GM19351 (cell line): ENCODE data around the gene ACSS3.
"Not testable (repeated sequence)": the region's sequence is repeated elsewhere in the genome, so short reads cannot be mapped to it uniquely, and the experiment has no call there.

Experiments used
- ATAC-seq: cut with Tn5 transposase; IDR thresholded peaks from one replicate; pipeline ENCODE4 v1.9.1; 2021; ENCODE audit warnings: mild to moderate bottlenecking, moderate library complexity; ENCODE audit not compliant: unreplicated experiment

The ACSS3 gene

DNA sequence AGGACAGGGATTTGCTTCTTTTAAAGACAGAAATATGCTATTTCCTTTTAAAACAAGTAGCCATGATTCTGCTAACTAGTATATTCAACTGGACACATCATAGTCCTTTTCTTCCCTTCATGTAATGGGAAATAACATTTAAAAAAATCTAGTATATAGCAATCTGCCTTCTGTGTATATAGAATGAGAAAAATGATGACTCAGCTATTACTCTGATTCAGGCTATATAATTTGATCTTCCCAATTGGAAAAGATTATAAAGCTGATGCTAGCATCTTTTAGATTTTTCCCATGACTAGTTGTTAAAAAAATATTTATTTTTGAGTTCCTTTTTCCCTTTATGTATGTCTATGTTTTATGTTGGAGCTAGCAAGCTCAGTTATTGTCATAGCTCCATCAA is 86.9 kb downstream of the ACSS3 start:
- no peak for ATAC-seq

DNA sequence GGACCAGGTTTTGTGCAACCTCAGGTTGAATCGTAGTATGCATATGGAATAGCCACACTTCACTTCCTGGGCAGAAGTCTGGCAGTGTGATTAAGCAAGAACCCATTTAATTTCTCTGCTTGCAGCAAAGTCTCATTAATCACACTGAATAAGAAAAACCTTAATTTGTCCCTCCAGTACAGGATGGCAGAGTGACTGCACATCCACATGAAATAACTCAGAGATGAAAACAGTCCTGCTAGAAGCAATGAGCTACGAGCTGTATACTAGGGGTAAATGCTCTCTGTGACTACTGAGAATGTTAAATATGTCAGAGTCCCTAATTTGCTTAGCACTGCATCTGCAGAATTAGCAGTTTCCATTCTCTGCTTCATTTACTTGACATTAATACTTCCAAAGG is 88.9 kb downstream of the ACSS3 start:
- no peak for ATAC-seq

DNA sequence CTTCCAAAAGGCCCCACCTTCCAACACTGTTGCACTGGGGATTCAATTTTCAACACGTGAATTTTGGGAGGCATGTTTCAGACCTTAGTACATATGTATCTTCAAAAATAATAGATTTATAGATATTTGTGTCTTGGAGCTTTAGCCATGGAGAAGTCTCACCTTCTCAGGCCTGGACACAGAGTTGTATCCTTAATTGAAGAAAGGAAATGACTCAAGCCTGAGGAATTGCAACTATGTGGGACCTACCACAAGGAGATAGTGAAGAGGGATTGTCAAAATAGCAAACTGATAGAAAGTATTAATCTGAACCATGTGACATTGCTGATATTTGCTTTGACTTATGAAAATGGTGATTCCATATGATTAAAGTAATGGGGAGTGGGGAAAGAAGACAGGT is 89.8 kb downstream of the ACSS3 start:
- ATAC-seq = no peak

DNA sequence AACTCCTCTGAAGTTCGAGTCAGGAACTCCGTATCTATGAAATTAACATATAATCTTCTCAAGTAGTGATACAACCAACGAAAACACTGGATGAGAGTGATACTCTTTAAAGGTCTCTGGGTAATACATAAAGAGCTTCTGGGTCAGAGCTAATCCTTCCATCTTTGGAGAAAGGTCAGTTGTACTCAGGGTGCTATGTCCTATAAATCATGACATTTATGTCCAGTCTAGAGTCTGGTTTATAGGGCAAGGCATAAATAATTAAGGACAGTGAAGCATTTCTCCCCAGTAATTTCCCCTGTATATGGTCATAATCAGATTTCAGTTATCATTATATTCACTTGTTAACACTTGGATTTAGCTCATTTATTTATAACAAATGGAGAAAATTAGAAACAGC is 90.6 kb downstream of the ACSS3 start:
- no peak for ATAC-seq

GRCh38 chr12:81170072-81170471 is 92.2 kb downstream of the ACSS3 start:
- ATAC-seq = no peak

GRCh38 chr12:81172851-81173250 is 95.0 kb downstream of the ACSS3 start:
- no peak for ATAC-seq

GRCh38 chr12:81174664-81175063 is 96.8 kb downstream of the ACSS3 start:
- no peak for ATAC-seq

GRCh38 chr12:81176796-81177195 is 98.9 kb downstream of the ACSS3 start:
- ATAC-seq = no peak

DNA sequence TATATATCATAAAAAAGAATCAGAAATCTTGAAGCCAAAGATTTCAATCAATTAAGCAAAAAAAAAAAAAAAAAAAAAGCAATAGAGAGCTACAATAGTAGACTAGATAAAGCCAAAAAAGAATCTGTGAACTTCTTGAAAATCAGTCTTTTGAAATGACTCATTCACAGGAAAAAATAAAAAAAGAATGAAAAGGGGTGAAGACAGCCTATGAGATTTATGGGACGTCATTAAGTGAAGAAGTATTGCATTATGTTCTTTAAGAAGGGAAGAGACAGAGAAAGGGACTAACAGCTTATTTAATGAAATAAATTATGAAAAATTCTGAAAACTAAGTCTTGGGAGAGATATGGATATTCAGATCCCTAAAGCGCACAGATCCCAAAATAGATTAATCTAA is 103.8 kb downstream of the ACSS3 start:
- ATAC-seq = no peak

- no peak for ATAC-seq
These were observed 109.8 kb downstream of the ACSS3 start for GRCh38 chr12:81187686-81188085.

- ATAC-seq = no peak
These were observed 118.7 kb downstream of the ACSS3 start for GRCh38 chr12:81196595-81196994.

- not testable (repeated sequence) for ATAC-seq
These were observed 122.7 kb downstream of the ACSS3 start for GRCh38 chr12:81200561-81200960.

- ATAC-seq = no peak
These were observed 125.9 kb downstream of the ACSS3 start for GRCh38 chr12:81203671-81204204.

DNA sequence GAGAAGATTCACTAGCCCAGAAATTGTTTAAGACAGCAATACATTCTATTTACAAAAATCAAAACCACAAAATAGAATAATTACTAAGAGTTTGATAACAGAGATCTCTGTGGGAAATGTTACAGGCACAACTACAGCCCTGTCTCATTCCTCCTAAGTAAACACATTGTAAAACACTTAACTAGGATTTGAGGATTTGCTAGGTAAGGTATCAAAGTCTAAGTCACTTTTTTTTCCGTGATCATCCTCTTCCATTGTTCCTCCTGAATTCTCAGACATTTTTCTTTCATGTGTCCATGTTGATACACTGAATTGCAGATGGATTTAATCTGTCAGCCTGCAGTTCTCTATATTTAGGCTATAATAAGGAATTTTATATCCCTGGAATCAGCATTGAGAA is 127.5 kb downstream of the ACSS3 start:
- no peak for ATAC-seq

- ATAC-seq = no peak
These were observed 128.6 kb downstream of the ACSS3 start for GRCh38 chr12:81206429-81206828.

DNA sequence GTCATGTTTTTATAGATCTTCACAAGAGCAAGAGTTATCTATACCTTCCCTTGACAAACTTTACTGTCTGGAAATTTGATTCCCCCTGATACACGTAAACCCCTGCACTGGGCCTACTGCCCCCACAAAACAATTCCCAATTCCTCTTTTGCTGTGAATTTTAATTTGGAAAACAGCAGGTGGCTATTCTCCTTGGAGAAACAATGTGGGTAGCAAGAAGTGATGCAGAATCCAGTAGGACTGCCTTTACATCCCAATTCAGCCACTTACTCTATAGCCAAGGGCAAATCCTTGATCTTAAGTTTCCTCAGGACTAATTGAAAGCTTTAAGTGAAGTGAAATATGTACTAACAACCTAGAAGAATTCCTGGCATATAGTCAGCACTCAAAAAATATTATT is 129.3 kb downstream of the ACSS3 start:
- no peak for ATAC-seq

GRCh38 chr12:81207664-81208063 is 129.8 kb downstream of the ACSS3 start:
- no peak for ATAC-seq

DNA sequence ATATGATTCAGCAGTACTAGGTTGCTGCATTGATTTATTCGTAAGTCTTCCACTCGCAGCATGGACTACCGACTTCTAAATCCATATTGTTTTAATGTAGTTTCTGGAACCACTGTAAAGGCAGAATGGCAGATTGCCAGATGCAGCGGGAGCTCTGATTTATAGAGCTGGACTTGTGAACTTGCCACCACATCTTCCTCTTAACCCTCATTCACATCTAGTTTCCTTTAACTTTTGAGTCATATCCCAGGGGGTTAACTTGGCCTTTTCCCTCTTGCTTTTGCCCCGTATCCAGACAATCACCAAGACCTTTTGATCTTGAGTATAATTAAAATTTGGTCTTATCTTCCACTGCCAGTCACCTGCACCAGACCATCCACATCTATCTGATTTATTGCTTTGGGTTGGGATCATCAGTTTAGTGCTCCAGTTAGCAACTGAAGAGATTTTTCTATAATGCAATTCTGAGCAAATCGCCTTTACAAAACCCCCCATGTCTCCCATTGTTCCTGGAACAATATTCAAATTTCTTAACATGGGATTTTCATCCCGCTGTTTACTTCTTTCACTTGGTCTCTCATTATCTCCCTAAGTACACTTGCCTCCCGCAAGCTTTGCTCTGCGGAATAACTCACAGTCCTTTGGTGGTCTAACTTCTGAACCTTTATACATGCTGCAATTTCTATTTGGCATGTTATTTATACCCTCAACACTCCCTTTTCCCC is 130.5 kb downstream of the ACSS3 start:
- ATAC-seq = no peak

- ATAC-seq = no peak
These were observed 131.1 kb downstream of the ACSS3 start for GRCh38 chr12:81209012-81209411.

GRCh38 chr12:81209772-81210225 is 131.9 kb downstream of the ACSS3 start:
- ATAC-seq = not testable (repeated sequence)

GRCh38 chr12:81211306-81211705 is 133.4 kb downstream of the ACSS3 start:
- no peak for ATAC-seq

- ATAC-seq = no peak
These were observed 135.3 kb downstream of the ACSS3 start for GRCh38 chr12:81212996-81213696.
